ENCODE data around the gene RNU1-4.
"Not testable (repeated sequence)": the region's sequence is repeated elsewhere in the genome, so short reads cannot be mapped to it uniquely, and the experiment has no call there.

DNA sequence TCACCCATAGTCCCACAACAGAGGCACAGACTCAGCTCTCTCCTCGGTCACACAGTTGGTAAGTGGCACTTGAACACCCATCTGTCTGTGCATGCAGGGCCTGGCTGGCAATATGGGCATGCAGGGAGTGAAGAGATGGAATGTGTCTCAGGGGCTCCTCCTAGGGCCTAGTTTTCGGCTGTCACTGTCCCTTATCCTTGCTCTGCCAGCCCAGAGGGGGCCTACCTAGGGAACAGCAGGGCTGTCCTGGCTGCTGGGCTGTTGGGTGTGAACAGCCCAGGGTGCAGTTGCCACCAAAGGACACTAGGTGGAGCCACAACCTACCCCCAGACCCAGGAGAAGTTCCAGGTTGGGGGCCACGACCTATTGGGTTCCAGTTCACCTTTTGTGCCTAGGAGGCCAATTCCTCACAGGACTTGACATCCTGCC lies 30.6 kb upstream of the RNU1-4 start:
- TF ChIP-seq CTCF (IDR thresholded peaks at IDR 0.05; ENCODE audit: low read depth, low read length); EZH2phosphoT487 (IDR thresholded peaks at IDR 0.05; ENCODE audit: low read depth): not testable (repeated sequence)

All from OCI-LY3 (cell line).